ENCODE results near the gene SENP8. TPM values are rescaled to one million over a fixed set of nuclear protein-coding genes. Genes with fewer than 3 reads are reported as not detected.

The SENP8 gene
- total RNA-seq, 3 donors from 2014 or later (not counting 1 experiment from before 2014, with no cell fraction given): 0.27 to 0.45 (median 0.28) TPM

DNA sequence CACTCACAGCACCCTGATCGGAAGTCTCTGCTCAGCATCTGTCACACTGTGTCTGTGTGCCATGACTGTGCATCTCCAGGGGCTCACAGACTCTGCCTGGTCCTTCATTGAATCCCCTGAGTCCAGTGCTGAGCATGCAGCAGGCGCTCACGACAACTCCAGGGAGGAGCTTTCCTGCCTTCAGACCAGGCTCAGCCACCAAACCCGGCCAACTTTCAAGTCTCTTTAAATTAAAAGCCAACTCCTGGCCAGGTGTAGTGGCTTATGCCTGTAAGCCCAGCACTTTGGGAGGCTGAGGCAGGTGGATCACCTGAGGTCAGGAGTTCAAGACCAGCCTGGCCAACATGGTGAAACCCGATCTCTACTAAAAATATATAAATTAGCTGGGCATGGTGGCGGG, 55.2 kb downstream of the SENP8 start:
- H3K27ac ChIP-seq (ENCODE audit: low read length): no peak overlapping the region
- TF ChIP-seq, protein P1, sequence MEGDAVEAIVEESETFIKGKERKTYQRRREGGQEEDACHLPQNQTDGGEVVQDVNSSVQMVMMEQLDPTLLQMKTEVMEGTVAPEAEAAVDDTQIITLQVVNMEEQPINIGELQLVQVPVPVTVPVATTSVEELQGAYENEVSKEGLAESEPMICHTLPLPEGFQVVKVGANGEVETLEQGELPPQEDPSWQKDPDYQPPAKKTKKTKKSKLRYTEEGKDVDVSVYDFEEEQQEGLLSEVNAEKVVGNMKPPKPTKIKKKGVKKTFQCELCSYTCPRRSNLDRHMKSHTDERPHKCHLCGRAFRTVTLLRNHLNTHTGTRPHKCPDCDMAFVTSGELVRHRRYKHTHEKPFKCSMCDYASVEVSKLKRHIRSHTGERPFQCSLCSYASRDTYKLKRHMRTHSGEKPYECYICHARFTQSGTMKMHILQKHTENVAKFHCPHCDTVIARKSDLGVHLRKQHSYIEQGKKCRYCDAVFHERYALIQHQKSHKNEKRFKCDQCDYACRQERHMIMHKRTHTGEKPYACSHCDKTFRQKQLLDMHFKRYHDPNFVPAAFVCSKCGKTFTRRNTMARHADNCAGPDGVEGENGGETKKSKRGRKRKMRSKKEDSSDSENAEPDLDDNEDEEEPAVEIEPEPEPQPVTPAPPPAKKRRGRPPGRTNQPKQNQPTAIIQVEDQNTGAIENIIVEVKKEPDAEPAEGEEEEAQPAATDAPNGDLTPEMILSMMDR (IDR thresholded peaks at IDR 0.05): no peak
- DNase-seq (no peak), ATAC-seq (no peak)
- Mint-ChIP-seq H3K4me1 (peaks cover 0 to 6% of the 10 kb centered on the region in 2 donors), H3K36me3 (no peaks in the 10 kb centered on the region), H3K4me3 (no peak overlapping the region), H3K9me3 (no peaks in the 10 kb centered on the region), H3K27me3 (ENCODE audit: low read depth in 2 of 2) (peaks cover 0 to 5% of the 10 kb centered on the region in 2 donors), H3K27ac (no peak overlapping the region)
- no peak overlapping the region for H3K4me3 ChIP-seq (ENCODE audit: low read length)
- no peaks in the 10 kb centered on the region for H3K27me3 ChIP-seq (ENCODE audit: control insufficient read depth, insufficient read depth, low read length)
- 95% methylated on average over 6 of the region's 6 CpGs for WGBS (ENCODE audit: insufficient coverage)
- peaks cover 10% of the 10 kb centered on the region for H3K4me1 ChIP-seq (ENCODE audit: control insufficient read depth, insufficient read depth, low read length)
- H3K9me3 ChIP-seq (ENCODE audit: control insufficient read depth, insufficient read depth, low read length): no peaks in the 10 kb centered on the region
- intact Hi-C loops (cut with micrococcal nuclease): no loop called here
- H3K36me3 ChIP-seq (ENCODE audit: control insufficient read depth, insufficient read depth, low read length): no peaks in the 10 kb centered on the region

DNA sequence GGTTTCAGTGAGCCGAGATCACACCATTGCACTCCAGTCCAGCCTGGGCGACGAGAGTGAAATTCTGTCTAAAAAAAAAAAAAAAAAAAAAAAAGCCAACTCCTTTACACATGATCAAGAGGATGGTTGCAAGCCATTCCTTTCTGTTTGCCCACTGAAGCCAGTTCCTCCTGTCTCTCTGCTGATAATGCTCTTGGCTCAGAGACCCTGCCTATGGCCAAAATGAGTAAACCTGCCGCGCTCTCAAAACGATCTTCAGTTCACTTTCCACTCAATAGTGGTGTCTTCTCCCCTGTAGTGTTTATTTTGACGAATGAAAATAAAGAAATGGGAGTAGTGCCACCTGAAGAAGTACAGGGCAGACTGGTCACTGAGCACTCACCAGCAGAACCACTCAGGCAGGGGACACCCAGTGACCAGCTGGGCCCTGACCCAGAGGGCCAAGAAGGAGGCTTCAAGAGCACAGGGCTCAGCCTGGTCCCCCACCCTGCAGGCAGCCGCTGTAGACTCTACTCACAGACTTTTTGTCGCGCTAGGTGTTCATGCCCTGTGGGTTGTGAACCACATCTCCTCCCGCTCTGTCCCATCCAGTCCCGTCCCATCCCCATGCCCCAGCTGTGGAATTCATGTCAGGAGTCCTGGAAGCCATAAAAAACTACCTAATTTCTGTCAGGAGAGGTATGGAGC, 55.8 kb downstream of the SENP8 start:
- no peak overlapping the region for H3K27ac Mint-ChIP-seq
- H3K4me3 Mint-ChIP-seq: no peak overlapping the region
- H3K9me3 Mint-ChIP-seq: no peaks in the 10 kb centered on the region

DNA sequence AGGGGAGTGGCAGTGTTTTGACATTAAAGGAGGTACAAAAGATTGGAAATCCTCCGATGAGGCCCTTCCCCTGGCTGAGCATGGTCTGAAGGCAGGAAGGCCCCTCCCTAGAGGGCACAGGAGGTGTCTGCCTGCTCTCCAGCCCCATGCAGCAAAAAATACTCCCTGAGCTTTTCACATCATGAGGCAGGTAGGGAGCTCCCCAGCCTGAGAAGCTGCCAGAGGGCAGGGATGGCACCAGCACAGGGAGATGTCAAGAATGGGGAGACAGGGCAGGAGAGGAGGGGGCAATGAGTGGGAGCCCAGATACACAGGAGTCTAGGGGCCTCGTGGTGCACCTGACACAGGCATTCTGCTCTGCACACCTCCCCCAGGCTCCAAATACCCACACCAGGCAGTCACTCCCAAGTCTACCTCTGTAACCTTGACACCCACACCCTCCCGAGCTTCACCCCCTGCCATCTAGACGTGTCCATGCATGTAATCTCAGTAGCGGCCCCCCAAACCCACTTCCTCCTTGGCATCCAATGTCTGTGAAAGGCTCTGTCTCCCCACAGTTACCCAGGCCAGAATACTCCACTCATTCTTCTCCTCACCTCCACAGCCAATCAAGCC, 56.5 kb downstream of the SENP8 start:
- H3K4me1 Mint-ChIP-seq: no peaks in the 10 kb centered on the region
- TF ChIP-seq, protein P1 (IDR thresholded peaks at IDR 0.05): no peak
- ATAC-seq: no peak
- H3K36me3 Mint-ChIP-seq: no peaks in the 10 kb centered on the region
- Histone ChIP-seq H3K27ac (ENCODE audit: low read length) (no peak overlapping the region), H3K4me1 (ENCODE audit: control insufficient read depth, insufficient read depth, low read length) (no peaks in the 10 kb centered on the region), H3K9me3 (ENCODE audit: control insufficient read depth, insufficient read depth, low read length) (no peaks in the 10 kb centered on the region), H3K36me3 (ENCODE audit: control insufficient read depth, insufficient read depth, low read length) (no peaks in the 10 kb centered on the region), H3K27me3 (ENCODE audit: control insufficient read depth, insufficient read depth, low read length) (no peaks in the 10 kb centered on the region), H3K4me3 (ENCODE audit: low read length) (no peak overlapping the region)
- 34% methylated on average over 5 of the region's 5 CpGs for WGBS (ENCODE audit: insufficient coverage)
- H3K27me3 Mint-ChIP-seq (ENCODE audit: low read depth in 2 of 2): peaks cover 0 to 5% of the 10 kb centered on the region in 2 donors
- no peak for DNase-seq
- no peak overlapping the region for H3K27ac Mint-ChIP-seq
- no peak overlapping the region for H3K4me3 Mint-ChIP-seq
- no peaks in the 10 kb centered on the region for H3K9me3 Mint-ChIP-seq
- intact Hi-C loops (cut with micrococcal nuclease): no loop called here

More for the DNA sequence above, 55.8 kb downstream of the SENP8 start:
- WGBS (ENCODE audit: insufficient coverage): 92% methylated on average over 10 of the region's 12 CpGs
- H3K4me3 ChIP-seq (ENCODE audit: low read length): no peak overlapping the region
- intact Hi-C loops (cut with micrococcal nuclease): no loop called here
- no peak for ATAC-seq
- no peak for DNase-seq
- H3K27me3 Mint-ChIP-seq (ENCODE audit: low read depth in 2 of 2): peaks cover 0 to 5% of the 10 kb centered on the region in 2 donors
- H3K36me3 Mint-ChIP-seq: no peaks in the 10 kb centered on the region
- H3K4me1 ChIP-seq (ENCODE audit: control insufficient read depth, insufficient read depth, low read length): peaks cover 4% of the 10 kb centered on the region
- H3K27me3 ChIP-seq (ENCODE audit: control insufficient read depth, insufficient read depth, low read length): no peaks in the 10 kb centered on the region
- H3K36me3 ChIP-seq (ENCODE audit: control insufficient read depth, insufficient read depth, low read length): no peaks in the 10 kb centered on the region
- peaks cover 0 to 4% of the 10 kb centered on the region in 2 donors for H3K4me1 Mint-ChIP-seq
- H3K9me3 ChIP-seq (ENCODE audit: control insufficient read depth, insufficient read depth, low read length): no peaks in the 10 kb centered on the region
- no peak overlapping the region for H3K27ac ChIP-seq (ENCODE audit: low read length)
- TF ChIP-seq, protein P1 (IDR thresholded peaks at IDR 0.05): no peak

Measured in natural killer cell (primary cell).